Hindlimb muscle (tissue), 1 donor: ENCODE measurements around the gene LCN10. TPM values are rescaled to one million over a fixed set of nuclear protein-coding genes. Genes with fewer than 3 reads are reported as not detected.

Experiments used
- DNase-seq: peaks from one replicate; pipeline ENCODE4 v3.0.0-alpha.2; 2013
- polyA plus RNA-seq: library from polyadenylated mRNA; unstranded; fragments of 120-200 nt; gene quantifications from one replicate; pipeline ENCODE4 v1.2.1, GENCODE V29; 2013; ENCODE audit not compliant: insufficient read length

LCN10 gene
- polyA plus RNA-seq, 1 donor, result 5.6 TPM

DNA sequence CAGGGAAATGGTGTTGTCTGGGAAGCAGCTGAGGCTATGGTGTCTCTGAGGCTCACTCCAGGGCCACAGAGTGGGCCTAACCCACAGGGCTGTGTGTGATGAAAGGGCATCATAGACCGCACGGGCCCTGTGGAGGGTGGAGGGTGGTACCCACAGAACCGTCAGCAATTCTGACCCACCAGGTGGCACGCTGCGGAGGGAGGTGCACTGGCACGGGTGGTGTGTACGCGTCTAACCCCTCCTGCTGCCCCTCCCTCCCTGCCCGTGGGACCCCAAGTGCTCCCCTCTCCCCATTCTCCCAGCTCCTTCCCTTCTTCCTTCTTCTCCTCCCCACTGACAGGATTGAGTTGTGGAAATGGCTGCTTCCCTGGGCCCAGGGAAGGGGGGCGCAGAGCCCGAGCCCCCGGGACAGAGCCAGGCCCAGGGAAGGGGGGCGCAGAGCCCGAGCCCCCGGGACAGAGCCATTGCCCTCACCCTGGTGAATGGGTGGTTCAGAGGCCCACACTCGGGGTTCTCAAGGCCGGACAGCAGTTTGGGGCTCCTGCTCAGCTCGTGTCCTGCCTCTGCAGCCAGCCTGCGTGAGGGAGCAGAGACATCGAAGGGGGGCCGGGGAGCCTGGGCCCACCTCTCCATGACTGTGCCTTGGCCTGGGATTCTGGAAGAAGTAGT is 6.8 kb downstream of the LCN10 start:
- DNase-seq, result no peak

DNA sequence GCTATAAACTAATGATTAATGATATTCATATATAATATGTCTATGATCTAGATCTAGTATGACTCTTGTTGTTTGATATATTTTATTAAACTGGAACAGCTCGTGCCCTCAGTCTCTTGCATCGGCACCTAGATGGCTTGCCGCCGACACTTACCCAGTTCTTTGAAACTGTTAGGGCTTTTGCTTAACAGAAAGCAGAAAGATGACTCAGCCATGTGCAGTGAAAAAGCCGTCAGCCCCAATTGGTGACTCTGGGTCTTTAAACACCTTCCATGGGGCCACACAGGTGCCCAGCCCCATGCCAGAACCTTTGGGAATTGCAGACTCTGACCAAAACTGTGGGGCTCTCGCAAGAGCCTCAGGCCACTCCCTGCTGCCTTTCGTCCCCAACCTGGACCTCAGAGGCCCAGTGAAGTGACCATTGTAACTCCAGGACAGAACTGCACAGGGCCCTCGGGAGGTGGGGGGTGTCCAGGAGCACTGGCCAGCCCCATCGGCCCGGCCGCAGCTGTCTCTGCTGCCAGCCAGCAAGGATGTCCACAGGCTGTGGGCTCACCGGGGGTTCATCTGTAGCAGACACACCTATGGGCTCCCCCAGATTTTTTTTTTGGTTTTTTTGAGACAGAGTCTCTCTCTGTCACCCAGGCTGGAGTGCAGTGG is 7.8 kb downstream of the LCN10 start:
- no peak for DNase-seq

DNA sequence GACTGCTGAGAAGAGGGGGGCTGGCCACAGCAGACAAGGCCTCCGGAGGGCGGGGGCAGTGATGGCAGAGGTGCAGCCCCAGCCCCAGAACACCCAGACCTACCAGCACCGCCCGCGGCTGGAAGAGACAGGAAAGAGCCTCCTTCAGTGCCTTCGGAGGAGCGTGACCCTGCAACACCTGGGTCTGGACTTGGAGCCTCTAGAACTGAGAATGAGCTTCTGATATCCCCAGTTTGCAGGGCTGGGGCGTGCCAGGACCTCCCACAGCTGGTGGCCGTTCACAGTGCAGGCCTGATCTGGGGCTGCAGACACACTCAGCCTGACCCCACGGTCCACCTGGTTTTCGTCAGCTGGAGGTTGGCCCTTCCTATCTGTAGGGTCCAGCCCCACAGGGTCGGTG is 9.1 kb downstream of the LCN10 start:
- no peak for DNase-seq

DNA sequence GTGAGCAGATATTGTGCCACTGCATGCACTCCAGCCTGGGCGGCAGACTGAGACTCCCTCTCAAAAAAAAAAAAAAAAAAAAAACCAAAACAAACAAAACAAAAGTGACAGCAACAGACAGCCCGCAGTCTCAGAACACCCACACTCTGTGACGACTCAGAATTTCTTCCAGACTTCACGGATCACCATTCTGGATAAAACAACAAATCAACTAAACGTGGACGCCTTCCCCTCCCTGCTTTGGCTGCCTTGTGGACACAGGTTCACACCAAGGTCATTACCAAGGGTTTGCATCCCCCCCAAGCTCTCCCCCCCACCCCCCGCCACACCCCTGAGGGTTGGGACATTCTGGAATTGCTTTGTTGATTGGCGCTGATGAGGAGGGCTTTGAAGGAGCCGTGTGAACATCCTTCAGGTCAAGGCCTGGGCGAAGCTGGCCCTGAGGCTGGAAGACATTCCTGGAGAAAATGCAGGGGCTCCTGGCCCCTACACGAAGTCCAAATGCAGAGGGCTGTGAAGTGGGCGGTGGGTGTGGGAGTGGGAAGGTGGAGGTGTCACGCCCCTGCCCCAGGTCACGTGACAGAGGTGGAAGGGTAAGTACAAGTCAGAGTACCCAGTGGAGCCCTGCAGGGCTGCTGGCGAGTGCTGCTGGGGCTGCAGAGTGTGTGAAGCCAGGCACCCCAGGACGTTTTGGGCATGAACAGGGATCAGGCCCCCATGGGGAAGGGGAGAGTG is 10.1 kb downstream of the LCN10 start:
- no peak for DNase-seq

DNA sequence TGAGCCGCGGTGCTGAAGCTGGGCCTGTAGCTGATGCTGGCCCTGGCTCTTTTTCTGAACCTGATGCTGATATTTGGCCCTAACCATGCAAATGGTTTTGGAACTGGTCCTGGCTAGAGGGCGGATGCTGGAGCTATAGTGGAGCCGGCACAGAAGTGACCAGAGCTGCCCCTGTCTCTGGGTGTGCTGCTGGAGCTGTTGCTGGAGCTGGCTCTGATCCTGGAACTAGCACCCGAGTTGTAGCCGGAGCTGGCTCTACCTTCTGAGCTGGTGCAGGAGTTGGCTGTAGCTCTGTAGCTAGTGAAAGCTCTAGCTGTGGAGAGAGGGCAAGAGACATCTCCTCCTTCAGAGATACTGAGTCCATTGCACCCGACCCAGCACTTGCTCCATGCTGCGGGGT is 12.8 kb downstream of the LCN10 start:
- DNase-seq, result no peak

DNA sequence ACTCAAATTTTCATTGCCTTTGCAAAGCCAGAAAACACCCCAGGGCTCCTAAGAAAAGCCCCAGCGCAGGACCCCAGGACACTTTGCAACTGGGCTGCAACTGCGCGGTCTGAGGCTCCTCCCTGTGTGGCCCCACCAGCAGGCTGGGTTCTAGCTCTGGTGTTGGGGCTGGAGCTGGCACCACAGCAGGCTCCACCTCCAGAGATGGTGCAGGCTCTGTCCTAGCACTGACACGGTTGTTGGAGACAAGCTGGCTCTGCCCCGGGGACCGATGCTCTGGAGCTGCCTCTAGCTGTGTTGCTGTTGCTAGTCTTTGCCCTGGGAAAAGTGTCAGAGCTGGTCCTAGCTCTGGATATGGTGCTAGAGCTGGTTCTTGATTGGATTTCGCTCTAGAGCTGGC is 13.6 kb downstream of the LCN10 start:
- no peak for DNase-seq

DNA sequence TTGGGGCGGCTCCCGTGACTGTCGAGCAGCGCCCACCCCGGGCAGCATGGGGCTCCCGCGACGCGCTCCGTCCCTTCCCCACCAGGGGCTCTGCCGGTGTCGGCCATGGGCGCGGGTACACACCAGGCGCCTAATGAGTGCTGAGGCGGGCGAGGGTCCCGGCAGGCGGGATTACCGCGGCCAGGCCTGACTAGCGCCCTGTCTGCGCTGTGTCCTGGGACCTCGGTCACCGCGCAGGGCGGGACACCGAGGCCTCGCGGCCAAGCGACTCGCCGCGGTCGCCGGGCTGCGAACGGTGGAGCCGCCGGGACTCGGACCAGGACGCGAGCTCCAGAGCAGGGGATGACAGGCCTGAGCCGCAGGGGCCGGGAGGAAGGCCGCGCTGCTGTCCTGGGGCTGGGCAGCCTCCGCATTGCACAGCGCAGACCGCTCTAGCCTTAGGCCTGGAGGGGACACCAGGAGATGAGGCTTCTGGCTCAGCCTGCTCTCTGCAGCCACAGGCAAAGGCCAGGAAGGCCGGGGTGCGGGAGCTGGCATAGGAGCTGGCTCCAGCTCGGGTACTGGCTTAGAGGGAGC is 14.1 kb downstream of the LCN10 start:
- no peak for DNase-seq

DNA sequence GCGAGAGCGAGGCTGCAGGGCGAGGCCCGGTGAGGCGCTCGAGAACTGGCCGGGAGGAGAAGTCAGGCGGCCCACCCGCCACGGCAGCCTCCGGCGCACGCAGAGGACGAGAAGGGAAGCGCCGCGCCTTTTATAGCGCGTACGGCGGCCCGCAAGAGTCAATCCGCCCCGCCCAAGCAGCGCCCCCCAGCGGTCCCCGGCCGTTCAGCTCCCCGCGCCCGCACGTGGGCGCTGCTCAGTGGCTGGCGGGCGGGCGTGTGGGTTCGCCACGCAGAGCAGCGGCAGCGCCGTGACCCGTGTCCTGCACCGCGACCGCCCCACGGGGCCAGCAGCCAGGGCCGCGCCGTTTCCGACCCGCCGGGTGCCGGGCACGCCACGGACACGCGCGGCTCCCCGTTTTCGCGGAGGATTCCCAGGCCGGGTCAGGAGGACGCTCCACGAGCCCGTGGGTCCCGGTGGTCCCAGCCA is 14.6 kb downstream of the LCN10 start:
- peak; percentile 93 for DNase-seq

DNA sequence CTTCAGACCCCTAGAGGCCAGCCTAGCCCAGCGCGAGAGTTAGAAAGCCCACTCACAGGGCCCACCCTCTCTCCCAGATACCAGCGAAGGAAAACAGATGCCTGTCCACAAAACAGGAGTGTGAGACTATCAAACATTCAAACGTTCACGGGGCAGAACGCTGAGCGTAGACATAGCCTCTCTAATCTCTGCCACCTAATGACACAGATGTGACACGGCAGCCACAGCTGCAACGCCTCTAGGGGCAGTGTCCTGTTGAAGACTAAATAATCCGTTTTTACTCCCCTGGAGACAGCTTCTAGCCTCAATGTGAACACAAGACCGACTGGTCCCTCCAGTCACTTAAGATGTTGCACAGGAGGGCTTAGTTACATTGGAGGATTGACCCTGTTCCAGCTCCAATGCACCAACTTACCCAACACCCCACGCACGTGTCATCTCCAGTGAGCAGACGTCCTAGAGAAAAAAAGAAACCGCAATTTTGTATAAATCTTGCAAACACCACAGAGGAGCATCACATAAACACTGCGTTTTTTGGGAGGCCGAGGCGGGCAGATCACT is 16.0 kb downstream of the LCN10 start:
- no peak for DNase-seq

DNA sequence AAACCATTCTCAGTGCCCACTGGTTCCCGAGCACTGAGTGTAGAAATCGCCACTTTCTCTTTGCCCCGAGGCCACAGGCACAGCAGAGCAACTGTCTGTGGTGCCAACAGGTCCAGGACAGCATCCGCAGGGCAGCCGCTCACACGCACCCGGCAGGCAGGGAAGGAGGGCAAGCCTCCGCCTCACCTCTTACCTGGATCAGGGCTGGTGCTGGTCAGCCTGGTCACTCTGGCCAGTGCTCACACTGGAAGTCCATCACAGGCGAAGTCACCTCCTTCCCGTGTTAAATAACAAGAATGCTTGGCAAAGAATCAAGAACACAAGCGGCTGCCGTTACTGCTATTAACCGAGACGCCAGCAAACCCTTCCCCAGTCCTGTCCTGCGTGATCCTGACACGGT is 16.6 kb downstream of the LCN10 start:
- no peak for DNase-seq

DNA sequence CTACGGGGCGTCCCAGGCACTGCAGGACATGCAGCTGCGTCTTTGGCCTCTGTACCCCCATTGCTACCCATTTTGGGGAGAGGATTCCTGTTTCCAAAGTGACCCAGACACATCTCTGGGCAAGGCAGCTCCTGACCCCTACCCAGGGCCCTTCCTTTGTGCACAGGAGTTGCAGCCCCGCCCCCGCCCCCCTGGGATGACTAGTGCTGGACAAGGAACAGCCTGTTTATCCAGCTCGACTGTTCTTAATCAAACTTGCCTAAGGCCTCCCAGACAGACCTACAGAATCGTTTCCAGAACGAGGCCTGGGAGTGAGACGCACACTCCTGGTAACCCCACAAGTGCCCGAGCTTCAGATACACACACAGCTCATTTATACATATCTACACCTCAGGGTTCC is 17.1 kb downstream of the LCN10 start:
- no peak for DNase-seq

DNA sequence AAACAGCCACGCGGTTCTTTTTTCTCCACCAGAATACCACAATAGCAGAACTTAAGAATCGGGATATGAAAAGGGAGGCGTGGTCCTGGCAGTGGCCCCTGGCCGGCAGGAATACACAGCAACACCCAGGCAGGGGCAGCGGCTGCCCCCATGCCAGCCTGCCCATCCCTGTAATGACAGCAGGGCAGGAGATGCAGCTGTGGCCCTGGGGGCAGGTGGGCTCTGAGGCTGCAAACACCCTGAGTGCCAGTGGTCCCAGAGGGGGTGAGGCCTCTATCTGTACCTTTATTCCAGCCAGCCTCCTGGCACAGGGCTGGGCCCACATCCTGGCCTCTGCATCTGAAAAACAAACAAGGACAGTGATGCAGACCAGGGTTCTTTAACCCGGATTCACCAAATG is 18.0 kb downstream of the LCN10 start:
- DNase-seq, result no peak

DNA sequence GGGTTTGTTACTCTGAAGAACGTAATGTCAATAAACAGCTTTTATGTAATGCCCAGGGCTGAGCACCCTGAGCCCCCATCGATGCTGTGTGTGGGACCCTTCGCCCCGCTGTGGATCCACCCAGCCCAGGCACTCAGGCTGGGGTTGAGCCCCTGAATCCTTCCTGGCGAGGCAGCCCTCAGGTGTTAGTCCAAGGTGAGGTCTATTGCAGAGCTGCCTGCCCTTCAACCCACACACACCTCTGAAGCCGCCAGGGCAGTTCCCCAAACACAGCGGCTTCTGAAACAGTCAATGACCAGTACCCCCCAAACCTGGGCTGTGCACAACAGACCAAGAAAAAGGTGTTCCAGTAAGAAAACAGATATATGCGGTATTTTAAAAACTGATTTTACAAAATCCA is 18.8 kb downstream of the LCN10 start:
- DNase-seq, result no peak

DNA sequence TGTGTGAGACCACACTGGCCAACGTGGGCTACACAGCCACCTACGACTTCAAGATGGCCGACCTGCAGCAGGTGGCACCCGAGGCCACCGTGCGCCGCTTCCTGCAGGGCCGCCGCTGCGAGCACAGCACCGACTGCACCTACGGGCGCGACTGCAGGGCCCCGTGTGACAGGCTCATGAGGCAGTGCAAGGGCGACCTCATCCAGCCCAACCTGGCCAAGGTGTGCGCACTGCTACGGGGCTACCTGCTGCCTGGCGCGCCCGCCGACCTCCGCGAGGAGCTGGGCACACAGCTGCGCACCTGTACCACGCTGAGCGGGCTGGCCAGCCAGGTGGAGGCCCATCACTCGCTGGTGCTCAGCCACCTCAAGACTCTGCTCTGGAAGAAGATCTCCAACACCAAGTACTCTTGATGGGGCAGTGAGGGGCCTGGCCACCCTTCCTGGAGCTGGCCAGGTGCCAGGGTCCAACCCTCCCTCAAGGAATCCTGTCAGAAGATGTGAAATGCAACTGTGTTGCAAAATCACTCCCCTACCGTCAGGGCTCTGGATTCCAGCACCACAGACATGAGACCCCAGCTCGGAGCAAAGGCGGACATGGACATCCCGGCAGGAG is 19.3 kb downstream of the LCN10 start:
- DNase-seq, result no peak

DNA sequence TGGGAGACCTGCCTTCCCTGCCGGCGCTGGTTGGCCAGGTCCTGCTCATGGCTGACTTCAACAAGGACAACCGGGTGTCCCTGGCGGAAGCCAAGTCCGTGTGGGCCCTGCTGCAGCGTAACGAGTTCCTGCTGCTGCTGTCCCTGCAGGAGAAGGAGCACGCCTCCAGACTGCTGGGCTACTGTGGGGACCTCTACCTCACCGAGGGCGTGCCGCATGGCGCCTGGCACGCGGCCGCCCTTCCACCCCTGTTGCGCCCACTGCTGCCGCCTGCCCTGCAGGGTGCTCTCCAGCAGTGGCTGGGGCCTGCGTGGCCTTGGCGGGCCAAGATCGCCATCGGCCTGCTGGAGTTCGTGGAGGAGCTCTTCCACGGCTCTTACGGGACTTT is 19.8 kb downstream of the LCN10 start:
- DNase-seq, result no peak

DNA sequence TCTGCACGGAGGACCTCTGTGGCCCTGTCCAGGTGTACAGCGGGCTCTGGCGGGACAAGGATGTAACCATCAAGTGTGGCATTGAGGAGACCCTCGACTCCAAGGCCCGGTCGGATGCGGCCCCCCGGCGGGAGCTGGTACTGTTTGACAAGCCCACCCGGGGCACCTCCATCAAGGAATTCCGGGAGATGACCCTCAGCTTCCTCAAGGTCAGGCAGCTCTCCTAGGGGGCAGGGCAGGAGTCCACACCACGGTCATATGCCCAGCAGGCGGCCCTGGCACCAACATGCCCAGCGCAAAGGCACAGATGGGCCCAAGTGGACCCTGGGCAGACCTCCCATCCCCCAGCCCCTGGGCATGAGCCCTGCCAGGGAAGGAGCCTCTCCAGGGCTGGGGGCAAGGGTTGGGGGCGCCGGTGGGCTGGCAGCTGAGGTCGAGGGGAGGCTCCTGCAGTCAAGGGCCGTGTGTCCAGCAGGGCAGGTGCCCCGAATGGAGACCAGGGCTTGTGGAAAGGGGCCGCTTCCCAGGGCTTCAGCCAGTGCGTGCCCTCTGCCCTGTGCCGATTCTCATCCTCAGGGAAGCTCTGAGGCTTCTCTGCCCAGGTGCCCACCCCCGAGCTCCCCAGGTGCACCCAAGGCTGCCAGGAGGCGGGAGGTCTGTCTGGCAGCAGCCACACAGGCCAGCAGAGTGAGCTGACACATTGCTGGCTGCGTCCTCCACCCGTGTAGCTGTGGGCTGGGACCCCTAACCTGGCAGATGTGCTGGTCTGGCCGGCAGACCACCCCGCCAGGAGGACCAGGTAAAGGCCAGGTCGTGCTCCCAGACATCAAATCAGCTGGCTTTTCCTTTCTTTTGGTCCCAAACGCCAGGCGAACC is 20.4 kb downstream of the LCN10 start:
- no peak for DNase-seq

DNA sequence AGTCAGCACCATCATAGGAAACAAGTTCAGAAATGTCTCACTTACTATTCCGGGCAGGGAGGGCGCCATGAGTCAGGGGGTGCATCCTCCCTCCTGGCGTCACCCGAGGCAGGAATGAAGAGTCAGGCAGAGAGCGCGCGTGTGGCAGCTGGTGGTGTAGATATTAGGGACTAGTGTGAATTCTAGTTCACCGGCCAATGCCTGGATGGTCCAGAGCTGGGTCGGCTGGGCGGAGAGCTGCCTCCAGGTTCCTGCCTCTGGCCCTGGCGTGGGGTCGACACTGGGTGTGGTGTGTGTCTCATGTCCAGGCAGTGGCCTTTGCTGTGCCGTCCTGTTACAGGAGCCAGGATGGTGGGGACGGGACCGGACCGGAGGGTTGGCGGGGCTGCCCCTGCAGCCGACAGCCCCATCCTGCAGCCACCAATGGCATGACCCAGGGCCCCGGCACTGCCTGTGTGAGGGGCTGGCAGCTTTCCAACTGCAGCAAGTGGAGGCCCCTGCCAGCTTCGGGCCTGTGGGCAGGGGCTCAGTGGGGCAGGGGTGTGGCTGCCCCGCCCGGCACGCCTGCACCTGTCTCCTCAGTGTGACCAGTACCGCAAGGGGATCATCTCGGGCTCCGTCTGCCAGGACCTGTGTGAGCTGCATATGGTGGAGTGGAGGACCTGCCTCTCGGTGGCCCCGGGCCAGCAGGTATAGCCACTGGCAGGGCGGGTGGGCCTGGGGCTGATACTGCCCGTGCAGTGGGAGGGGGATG is 21.2 kb downstream of the LCN10 start:
- DNase-seq, result no peak

DNA sequence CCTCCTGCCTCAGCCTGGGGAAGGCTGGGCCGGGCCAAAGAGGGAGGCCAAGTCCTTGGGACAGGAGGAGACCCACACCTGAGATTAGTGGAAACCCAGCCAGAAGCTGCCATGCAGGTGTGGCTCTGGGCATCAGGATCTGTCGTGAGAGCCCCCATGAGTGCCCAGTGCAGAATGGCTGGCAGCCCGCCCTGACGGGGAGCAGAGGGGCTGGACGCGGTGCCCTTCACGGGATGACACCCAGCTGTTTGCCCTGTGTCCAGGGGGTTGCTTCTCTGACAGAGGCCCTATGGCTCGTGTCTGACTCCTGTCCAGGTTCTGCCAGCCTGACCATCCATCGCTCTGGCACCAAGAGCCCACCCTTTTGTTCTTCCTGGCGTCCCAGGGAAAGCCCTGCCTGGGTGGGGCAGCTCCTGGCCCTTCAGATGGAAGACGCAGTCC is 21.8 kb downstream of the LCN10 start:
- no peak for DNase-seq

DNA sequence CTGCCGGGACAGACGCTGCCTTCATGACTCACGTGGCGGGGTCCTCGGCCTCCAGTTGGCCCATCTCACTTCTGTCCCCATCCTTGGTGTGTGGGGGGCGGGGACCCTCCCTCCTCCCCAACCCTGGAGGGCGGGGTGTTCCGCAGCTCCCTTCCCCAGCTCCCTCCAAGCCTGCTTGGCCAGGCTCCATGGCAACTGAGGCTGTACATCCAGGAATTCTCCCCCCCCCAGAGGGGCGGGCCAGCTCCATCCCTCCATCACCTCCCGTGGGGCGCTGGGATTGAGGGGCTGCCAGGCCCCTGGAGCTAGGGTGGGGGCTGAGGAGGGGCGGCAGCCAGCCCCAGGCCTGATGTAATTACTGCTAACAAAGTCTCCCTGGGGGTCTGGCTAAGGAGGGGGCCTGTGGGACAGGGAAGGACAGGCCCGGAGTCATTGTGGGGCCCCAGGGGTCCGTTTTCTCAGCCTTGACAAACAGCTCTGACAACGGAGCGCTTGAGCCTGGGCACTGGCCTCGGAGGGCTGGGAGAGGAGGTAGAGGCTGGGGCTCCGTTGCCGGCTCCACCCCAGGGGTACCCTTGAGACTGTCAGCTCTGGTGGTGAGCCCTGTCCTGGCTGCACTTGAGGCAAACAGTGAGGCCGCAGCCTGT is 22.4 kb downstream of the LCN10 start:
- no peak for DNase-seq

DNA sequence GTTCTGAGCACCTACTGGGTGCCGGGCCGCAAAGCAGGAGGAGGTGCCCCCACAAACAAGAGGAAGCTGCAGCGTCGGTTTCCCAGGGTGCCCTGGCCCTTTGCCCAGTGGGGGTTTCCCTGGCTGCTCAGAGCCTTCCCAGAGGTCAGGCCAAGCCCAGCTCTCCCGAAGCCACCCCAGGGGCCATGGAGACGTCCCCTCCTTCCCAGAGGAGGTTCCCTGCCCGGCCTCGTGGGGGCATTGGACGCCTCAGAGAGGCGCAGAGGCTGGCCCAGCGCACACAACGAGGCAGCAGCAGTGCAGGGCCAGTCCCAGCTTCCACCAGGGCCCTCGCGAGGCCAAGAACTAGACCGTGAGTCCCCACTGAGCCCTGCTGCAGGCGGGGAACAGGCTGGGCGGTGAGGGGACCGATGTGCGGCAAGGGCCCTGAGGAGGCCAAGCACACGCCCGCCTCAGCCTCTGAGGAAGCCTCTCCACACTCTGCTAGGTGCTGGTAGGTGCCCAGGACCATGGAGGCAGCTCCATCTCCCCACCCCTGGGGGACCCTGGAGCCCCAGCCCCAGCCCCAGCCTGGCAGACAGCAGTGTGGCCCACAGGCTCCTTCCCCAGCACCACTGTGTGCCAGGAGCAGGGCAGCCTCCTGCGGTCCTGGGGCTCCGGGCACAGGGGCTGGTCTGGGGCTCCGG is 23.4 kb downstream of the LCN10 start:
- no peak for DNase-seq
